Smooth muscle cell (in vitro differentiated cells): ENCODE results near the gene UGT1A4. TPM values are rescaled to one million over a fixed set of nuclear protein-coding genes. Genes with fewer than 3 reads are reported as not detected.
"Not testable (repeated sequence)": the region's sequence is repeated elsewhere in the genome, so short reads cannot be mapped to it uniquely, and the experiment has no call there.

Experiments used
- DNase-seq: peaks from one replicate; lab custom pipeline; 2025; ENCODE audit not compliant: unreplicated experiment; lab: John Stamatoyannopoulos, UW
- H2AFZ ChIP-seq: fragments of 200-600 bp; sonication (generic); 2 replicates; pipeline ENCODE4 v1.6.0; 2016; ENCODE audit warnings: antibody characterized with exemption, low read depth, mild to moderate bottlenecking
- H3F3A ChIP-seq: fragments of 200-600 bp; sonication (generic); 2 replicates; pipeline ENCODE4 v1.6.0; 2017; ENCODE audit warnings: antibody characterized with exemption, low read depth
- H3K27ac ChIP-seq: fragments of 200-600 bp; sonication (generic); 2 replicates; pipeline ENCODE4 v1.5.1; 2016; ENCODE audit warnings: low read depth, mild to moderate bottlenecking
- H3K27me3 ChIP-seq: fragments of 200-600 bp; sonication (generic); 2 replicates; pipeline ENCODE4 v1.6.1; 2016; ENCODE audit warnings: low read depth, mild to moderate bottlenecking
- H3K36me3 ChIP-seq: fragments of 200-600 bp; sonication (generic); 2 replicates; pipeline ENCODE4 v1.5.1; 2016; ENCODE audit warnings: low read depth
- H3K4me1 ChIP-seq: fragments of 200-600 bp; sonication (generic); 2 replicates; pipeline ENCODE4 v1.5.1; 2016; ENCODE audit warnings: low read depth
- H3K4me2 ChIP-seq: fragments of 200-600 bp; sonication (generic); 2 replicates; pipeline ENCODE4 v1.6.0; 2016; ENCODE audit warnings: mild to moderate bottlenecking
- H3K4me3 ChIP-seq: fragments of 200-600 bp; sonication (generic); 2 replicates; pipeline ENCODE4 v1.5.1; 2016; ENCODE audit warnings: mild to moderate bottlenecking
- H3K79me2 ChIP-seq: fragments of 200-600 bp; sonication (generic); 2 replicates; pipeline ENCODE4 v1.6.0; 2016; ENCODE audit warnings: low read depth, mild to moderate bottlenecking
- H3K9ac ChIP-seq: fragments of 200-600 bp; sonication (generic); 2 replicates; pipeline ENCODE4 v1.6.0; 2016; ENCODE audit warnings: low read depth
- H3K9me3 ChIP-seq: fragments of 200-600 bp; sonication (generic); replicated peaks from 2 replicates; pipeline ENCODE4 v1.5.1; 2016; ENCODE audit warnings: low read depth
- H4K20me1 ChIP-seq: fragments of 200-600 bp; sonication (generic); 2 replicates; pipeline ENCODE4 v1.6.0; 2016; ENCODE audit warnings: low read depth
- WGBS: methylation state at CpG from one replicate; pipeline ENCODE4 v1.1.7; 2016; ENCODE audit warnings: low lambda C conversion rate; 5-methylcytosine and 5-hydroxymethylcytosine counted together
- polyA plus RNA-seq: library from polyadenylated mRNA; unstranded; fragments of >200 nt; fragmentation: Nextera tagmentation; extraction: Ambion mirVana; gene quantifications from 2 replicates; pipeline ENCODE4 v1.2.1, GENCODE V29; 2016
- total RNA-seq: library from RNA; depleted of rRNA; stranded (reverse); fragments of >200 nt; gene quantifications from 2 replicates; pipeline ENCODE4 v1.2.3, GENCODE V29; 2014
- TF ChIP-seq, protein P1 (sequence below): fragments of 200-600 bp; sonication (generic); IDR thresholded peaks from 2 replicates; pipeline ENCODE4 v1.5.1; 2017; ENCODE audit warnings: borderline replicate concordance, mild to moderate bottlenecking, antibody characterized with exemption; ENCODE audit not compliant: insufficient read depth, poor library complexity, severe bottlenecking

UGT1A4 gene
- total and polyA plus RNA-seq, 2 experiments from 2014 or later: not detected

DNA sequence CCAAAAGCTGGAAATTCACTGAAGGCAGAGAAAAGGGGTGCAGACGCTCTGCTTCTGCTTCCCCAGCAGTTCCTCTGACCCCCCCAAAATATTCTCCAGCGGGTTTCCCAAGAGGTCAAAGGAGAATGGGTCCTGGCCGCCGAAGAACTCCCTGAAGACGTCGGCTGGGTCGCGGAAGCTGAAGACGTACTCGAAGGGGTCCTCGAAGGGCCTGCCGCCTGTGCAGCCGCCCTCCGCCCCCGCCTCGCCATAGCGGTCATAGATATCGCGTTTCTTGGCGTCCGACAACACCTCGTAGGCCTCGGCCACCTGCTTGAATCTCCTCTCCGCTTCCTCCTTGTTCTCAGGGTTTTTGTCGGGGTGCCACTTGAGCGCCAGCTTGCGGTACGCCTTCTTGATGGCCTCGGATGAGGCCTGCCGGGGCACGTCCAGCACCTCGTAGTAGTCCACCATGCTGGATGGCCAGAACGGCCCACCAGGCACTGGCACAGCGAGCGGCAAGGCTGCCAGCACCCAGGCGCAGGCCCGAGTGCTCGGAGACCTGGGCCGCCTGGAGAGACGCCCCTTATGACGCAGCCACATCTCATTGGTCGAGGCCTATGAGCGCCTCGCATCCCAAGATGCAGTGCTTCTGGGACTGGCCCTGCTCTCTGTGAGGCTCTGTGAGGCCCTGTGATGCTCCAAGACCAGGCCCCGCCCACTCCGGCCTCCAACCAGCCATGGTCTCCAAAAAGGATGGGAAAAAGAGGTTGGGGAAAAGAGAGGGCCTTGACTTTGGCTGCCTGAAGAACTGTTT, 25.1 kb downstream of the UGT1A4 start:
- Histone ChIP-seq H2AFZ (no peak overlapping the region), H3K9ac (no peak overlapping the region), H3K36me3 (no peaks in the 10 kb centered on the region), H3K27me3 (no peaks in the 10 kb centered on the region), H4K20me1 (no peaks in the 10 kb centered on the region), H3K27ac (no peak overlapping the region), H3F3A (no peaks in the 10 kb centered on the region), H3K9me3 (no peaks in the 10 kb centered on the region), H3K4me2 (no peak overlapping the region), H3K4me1 (no peaks in the 10 kb centered on the region), H3K79me2 (no peaks in the 10 kb centered on the region), H3K4me3 (no peak overlapping the region)
- WGBS: 94% methylated on average over 46 of the region's 46 CpGs
- no peak for DNase-seq
- TF ChIP-seq, protein P1, sequence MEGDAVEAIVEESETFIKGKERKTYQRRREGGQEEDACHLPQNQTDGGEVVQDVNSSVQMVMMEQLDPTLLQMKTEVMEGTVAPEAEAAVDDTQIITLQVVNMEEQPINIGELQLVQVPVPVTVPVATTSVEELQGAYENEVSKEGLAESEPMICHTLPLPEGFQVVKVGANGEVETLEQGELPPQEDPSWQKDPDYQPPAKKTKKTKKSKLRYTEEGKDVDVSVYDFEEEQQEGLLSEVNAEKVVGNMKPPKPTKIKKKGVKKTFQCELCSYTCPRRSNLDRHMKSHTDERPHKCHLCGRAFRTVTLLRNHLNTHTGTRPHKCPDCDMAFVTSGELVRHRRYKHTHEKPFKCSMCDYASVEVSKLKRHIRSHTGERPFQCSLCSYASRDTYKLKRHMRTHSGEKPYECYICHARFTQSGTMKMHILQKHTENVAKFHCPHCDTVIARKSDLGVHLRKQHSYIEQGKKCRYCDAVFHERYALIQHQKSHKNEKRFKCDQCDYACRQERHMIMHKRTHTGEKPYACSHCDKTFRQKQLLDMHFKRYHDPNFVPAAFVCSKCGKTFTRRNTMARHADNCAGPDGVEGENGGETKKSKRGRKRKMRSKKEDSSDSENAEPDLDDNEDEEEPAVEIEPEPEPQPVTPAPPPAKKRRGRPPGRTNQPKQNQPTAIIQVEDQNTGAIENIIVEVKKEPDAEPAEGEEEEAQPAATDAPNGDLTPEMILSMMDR: no peak

DNA sequence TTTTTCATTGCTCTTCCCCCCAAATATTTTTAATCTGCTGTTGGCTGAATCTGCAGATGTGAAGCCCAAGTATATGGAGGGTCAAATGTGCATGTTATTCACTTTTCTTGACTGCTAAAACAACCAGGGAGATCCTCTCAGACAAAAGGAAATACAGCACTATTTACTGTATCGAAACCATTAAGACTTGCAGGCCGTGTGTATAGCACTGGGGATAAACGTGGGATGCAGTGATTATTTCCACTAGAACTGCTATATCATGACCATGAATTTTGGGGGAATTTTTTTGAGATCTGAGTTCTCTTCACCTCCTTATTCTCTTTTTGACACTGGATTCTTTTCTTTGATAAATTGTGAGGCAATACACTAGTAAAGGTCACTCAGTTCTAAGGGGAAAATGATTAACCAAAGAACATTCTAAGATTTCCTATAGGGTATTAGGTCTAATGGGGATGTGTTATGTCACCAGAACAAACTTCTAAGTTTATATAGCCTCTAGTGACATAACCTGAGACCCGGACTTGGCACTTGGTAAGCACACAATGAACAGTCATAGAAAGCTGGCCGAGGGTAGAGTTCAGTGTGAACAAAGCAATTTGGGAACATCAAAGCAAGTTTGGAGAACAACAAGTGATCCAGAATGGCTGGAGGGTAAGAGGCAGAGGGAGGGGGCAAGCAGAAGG, 26.7 kb downstream of the UGT1A4 start:
- Histone ChIP-seq H3K27me3 (no peaks in the 10 kb centered on the region), H2AFZ (no peak overlapping the region), H3F3A (no peaks in the 10 kb centered on the region), H3K4me2 (no peak overlapping the region), H4K20me1 (no peaks in the 10 kb centered on the region), H3K79me2 (no peaks in the 10 kb centered on the region), H3K36me3 (no peaks in the 10 kb centered on the region), H3K9ac (no peak overlapping the region), H3K4me3 (no peak overlapping the region), H3K27ac (no peak overlapping the region), H3K4me1 (no peaks in the 10 kb centered on the region), H3K9me3 (no peaks in the 10 kb centered on the region)
- WGBS: 88% methylated on average over 5 of the region's 5 CpGs
- no peak for DNase-seq
- TF ChIP-seq, protein P1: no peak

DNA sequence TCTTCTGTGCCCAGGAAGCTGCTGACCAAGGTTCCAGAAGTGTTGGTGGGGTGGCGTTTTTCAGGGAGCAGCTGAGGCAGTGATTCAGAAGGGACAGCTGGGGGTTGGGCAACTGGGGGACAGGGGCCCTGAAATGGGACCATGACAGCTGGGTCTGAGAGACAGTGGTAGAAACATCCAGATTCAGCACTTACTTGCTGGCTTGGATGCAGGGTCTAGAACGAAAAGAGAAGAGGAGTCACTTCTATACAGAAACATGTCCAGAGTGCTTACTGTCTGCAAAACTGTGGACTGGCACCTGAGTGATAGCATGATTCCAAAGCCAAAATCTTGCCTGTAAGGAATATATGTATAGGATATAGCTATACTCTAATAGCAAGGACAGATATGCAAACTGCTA, 27.3 kb downstream of the UGT1A4 start:
- H3K9ac ChIP-seq, H3K79me2 ChIP-seq, H3K36me3 ChIP-seq, H3K4me2 ChIP-seq, H3K4me1 ChIP-seq, H3F3A ChIP-seq, DNase-seq, H3K4me3 ChIP-seq, H3K27me3 ChIP-seq, H3K9me3 ChIP-seq, H2AFZ ChIP-seq, H3K27ac ChIP-seq, H4K20me1 ChIP-seq: not testable (repeated sequence)
- 85% methylated on average over 2 of the region's 2 CpGs for WGBS

DNA sequence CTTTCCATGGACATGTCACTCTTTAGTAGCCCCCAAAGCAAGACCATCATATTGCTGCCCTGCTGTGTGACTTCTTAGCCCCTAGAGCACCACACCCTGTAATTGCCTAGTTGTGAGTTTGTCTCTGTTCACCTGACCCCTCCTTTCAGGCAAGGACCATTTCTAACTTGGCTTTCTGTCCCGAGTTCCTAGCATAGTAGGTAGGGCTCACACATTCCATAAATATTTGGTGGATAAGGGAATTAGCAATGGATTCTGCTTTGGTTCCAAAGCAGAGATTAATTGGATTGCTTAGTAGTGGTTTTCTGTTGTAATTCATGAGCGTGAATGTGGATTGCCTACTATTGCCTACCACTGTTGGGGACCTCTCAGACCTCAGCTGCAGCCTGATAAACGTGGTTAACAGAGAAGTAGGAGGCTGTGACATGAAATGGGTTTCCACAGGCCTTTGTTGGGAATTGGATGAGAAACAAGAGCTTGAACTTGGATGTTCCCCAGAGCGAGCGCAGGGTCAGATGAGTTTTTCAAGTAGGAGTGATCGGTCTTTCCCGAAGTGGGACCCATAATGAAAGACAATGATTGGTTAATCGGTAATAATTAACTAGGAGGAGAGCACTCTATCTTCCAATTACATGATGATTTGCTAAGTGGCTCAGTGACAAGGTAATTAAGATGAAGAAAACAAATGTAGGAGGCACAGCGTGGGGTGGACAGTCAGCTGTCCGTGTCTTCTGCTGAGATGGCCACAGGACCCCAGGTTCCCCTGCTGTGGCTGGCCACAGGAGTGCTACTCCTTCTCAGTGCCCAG, 28.1 kb downstream of the UGT1A4 start:
- Histone ChIP-seq H3F3A (no peaks in the 10 kb centered on the region), H2AFZ (no peak overlapping the region), H3K27ac (no peak overlapping the region), H3K4me3 (no peak overlapping the region), H3K4me1 (no peaks in the 10 kb centered on the region), H3K9me3 (no peaks in the 10 kb centered on the region), H4K20me1 (no peaks in the 10 kb centered on the region), H3K36me3 (no peaks in the 10 kb centered on the region), H3K9ac (no peak overlapping the region), H3K79me2 (no peaks in the 10 kb centered on the region), H3K27me3 (no peaks in the 10 kb centered on the region), H3K4me2 (no peak overlapping the region)
- TF ChIP-seq, protein P1: no peak
- 83% methylated on average over 10 of the region's 10 CpGs for WGBS
- DNase-seq: no peak
